MM.1S (cell line): Measurements from ENCODE around the gene SH2D4B.

Experiments
- EZH2 ChIP-seq: fragments of 300-600 bp; sonication (generic); optimal IDR thresholded peaks from 2 replicates; pipeline ENCODE3; 2017; ENCODE audit warnings: low read depth, mild to moderate bottlenecking, antibody characterized with exemption, low read length, mixed read lengths
- TF ChIP-seq, protein P1 (sequence below): fragments of 300-600 bp; sonication (generic); IDR thresholded peaks from 2 replicates; pipeline ENCODE4 v1.5.1; 2016; ENCODE audit warnings: antibody characterized with exemption, low read length, mixed read lengths

DNA sequence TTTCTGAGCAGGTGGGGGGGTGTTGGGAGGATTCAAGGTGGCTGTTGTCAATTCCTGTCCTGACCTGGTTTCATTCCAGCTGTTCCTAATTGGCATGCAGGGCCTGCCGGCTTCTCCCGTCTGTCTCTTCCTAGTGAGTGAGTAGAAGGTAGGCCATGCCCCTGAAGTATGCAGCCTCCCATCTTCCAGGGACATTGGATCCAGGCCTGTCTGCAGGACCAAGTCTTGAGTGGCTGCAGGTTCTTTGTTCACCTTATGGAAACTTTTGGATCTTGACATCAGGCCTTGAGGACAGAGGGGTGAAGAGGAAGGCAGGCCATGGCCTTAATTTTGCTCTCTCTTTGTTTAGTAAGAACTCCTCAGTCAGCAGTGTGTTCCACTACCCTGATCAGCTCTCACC, 131.8 kb downstream of the SH2D4B start:
- TF ChIP-seq, protein P1, sequence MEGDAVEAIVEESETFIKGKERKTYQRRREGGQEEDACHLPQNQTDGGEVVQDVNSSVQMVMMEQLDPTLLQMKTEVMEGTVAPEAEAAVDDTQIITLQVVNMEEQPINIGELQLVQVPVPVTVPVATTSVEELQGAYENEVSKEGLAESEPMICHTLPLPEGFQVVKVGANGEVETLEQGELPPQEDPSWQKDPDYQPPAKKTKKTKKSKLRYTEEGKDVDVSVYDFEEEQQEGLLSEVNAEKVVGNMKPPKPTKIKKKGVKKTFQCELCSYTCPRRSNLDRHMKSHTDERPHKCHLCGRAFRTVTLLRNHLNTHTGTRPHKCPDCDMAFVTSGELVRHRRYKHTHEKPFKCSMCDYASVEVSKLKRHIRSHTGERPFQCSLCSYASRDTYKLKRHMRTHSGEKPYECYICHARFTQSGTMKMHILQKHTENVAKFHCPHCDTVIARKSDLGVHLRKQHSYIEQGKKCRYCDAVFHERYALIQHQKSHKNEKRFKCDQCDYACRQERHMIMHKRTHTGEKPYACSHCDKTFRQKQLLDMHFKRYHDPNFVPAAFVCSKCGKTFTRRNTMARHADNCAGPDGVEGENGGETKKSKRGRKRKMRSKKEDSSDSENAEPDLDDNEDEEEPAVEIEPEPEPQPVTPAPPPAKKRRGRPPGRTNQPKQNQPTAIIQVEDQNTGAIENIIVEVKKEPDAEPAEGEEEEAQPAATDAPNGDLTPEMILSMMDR: no peak
- no peak for TF ChIP-seq EZH2
